ENCODE results near the gene CTNND1. TPM values are rescaled to one million over a fixed set of nuclear protein-coding genes. Genes with fewer than 3 reads are reported as not detected.

Gene CTNND1
- total and polyA plus RNA-seq, 2 experiments from 2014 or later: 39.1 to 136 TPM

GRCh38 chr11:57792060-57792541 is 30.5 kb downstream of the CTNND1 start:
- peaks cover 20% of the 10 kb centered on the region for H4K20me1 ChIP-seq (replicated peaks; ENCODE audit: insufficient read depth)
- Mint-ChIP-seq H3K9me3 (no peaks in the 10 kb centered on the region), H3K27me3 (ENCODE audit: insufficient read depth, low read depth, poor library complexity) (peaks cover 3% of the 10 kb centered on the region), H3K27ac (peak overlapping the region; percentile 11; the same call in 1 of the 2 replicates), H3K4me3 (no peak overlapping the region), H3K4me1 (peaks cover 31% of the 10 kb centered on the region), H3K36me3 (ENCODE audit: low read depth) (peaks cover 42% of the 10 kb centered on the region)
- H3K9me2 ChIP-seq (ENCODE audit: insufficient read depth): no peaks in the 10 kb centered on the region
- H3K36me3 ChIP-seq (ENCODE audit: insufficient read depth): peaks cover 27% of the 10 kb centered on the region
- no peak overlapping the region for H3K4me2 ChIP-seq
- no peak for TF ChIP-seq ZNF462 (CRISPR knock-in tag; IDR thresholded peaks at IDR 0.05)
- TF ChIP-seq CTCF (conservative IDR thresholded peaks at IDR 0.05; ENCODE audit: low read depth in 2 of 2): no peak
- no peak for TF ChIP-seq EZH2 (IDR thresholded peaks at IDR 0.05; ENCODE audit: low read depth, unreplicated experiment)
- no peak for TF ChIP-seq STAT1 (IDR thresholded peaks at IDR 0.05; ENCODE audit: unreplicated experiment)
- TF ChIP-seq EZH2phosphoT487 (IDR thresholded peaks at IDR 0.05; ENCODE audit: unreplicated experiment): no peak
- no peak for TF ChIP-seq NANOG (IDR thresholded peaks at IDR 0.05; ENCODE audit: borderline replicate concordance)
- TF ChIP-seq ZNF114 (CRISPR knock-in tag; IDR thresholded peaks at IDR 0.05): no peak
- peaks cover 92% of the 10 kb centered on the region for H3K79me2 ChIP-seq (replicated peaks; ENCODE audit: insufficient read depth)
- H3F3A ChIP-seq (replicated peaks; ENCODE audit: low read depth): peaks cover 8% of the 10 kb centered on the region; the same call in 1 of the 2 replicates
- peak overlapping the region; percentile 79 for H3K27ac ChIP-seq (ENCODE audit: low read depth)
- DNase-seq (ENCODE audit: low spot score): no peak
- H2AFZ ChIP-seq: no peak overlapping the region
- peaks cover 26% of the 10 kb centered on the region for H3K4me1 ChIP-seq (ENCODE audit: insufficient read depth)
- no peaks in the 10 kb centered on the region for H3K27me3 ChIP-seq (ENCODE audit: insufficient read depth)
- H3K4me3 ChIP-seq: no peak overlapping the region
- no peak for ATAC-seq

Measured in GM23338 (cell line).